NCI-H2107 (cell line): Measurements from ENCODE around the gene UQCRHL.
A peak's percentile ranks its signal among the peaks of the same experiment; 100 is the strongest.
"Not testable (repeated sequence)": the region's sequence is repeated elsewhere in the genome, so short reads cannot be mapped to it uniquely, and the experiment has no call there.

Experiments
- DNase-seq: peaks from one replicate; lab custom pipeline; 2025; lab: John Stamatoyannopoulos, UW

Gene UQCRHL

GRCh38 chr1:15807549-15807948 is at the start of gene UQCRHL:
Gene UQCRHL, minus strand, starts transcription at chr1:15807649. Its CDS starts 0 bp downstream, at chr1:15807649.
- DNase-seq: not testable (repeated sequence)

- no peak for DNase-seq
Measured at GRCh38 chr1:15856888-15857287, 49.4 kb upstream of the UQCRHL start.

- DNase-seq: no peak
Measured at GRCh38 chr1:15852828-15853302, 45.4 kb upstream of the UQCRHL start.

GRCh38 chr1:15852036-15852827 is 44.8 kb upstream of the UQCRHL start:
- DNase-seq: no peak

- no peak for DNase-seq
Measured at GRCh38 chr1:15851210-15852035, 44.0 kb upstream of the UQCRHL start.

DNA sequence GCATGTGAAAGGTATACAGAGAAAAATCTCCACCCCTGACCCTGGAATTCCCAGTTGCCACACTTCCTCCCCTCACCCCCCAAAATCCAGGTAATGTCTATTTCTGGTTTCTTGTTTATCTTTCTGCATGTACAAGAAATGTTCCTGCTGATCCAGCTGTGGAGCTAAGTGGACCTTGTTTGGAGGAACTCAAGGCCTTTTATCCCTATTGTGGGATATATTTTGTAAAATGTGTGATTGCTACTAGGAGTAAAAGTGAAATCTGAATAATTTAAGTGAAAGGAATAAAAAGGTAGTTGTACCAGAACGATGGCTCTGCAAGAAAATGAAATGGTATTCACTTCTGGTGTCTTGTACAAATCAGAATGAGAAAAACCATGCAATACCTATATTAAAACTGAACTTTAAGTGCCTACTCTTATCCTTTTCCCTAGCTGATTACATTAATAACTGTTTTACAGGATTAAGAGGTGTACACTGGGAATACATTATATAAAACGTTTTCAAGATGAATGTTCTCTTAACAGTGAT is 43.1 kb upstream of the UQCRHL start:
- no peak for DNase-seq

DNA sequence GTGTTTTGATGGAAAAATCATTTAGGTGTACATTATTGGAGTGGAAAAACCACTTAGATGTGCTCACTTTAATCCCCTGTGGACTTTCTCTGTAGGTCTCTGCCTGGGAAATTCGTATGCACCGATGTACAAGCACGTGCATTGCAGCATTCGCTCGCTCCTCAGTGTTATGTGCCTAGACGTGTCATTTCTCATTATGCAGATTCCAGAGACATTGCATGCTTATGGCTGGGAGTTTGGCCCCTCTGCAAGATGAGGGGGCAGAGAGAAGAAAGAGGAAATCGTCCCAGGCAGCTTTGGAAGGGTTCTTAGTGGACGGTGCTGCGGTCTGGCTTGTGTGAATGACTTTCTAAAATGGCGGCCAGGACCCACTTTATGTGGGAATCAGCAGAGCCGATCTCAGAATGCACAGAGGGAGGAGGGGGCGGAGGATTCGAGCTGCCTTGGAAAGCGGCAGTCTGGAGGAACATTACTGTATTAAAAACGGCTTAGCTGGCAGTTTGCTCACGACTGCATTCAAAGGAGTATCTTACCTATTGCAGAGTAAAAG is 42.4 kb upstream of the UQCRHL start:
- peak; percentile 69 for DNase-seq

DNA sequence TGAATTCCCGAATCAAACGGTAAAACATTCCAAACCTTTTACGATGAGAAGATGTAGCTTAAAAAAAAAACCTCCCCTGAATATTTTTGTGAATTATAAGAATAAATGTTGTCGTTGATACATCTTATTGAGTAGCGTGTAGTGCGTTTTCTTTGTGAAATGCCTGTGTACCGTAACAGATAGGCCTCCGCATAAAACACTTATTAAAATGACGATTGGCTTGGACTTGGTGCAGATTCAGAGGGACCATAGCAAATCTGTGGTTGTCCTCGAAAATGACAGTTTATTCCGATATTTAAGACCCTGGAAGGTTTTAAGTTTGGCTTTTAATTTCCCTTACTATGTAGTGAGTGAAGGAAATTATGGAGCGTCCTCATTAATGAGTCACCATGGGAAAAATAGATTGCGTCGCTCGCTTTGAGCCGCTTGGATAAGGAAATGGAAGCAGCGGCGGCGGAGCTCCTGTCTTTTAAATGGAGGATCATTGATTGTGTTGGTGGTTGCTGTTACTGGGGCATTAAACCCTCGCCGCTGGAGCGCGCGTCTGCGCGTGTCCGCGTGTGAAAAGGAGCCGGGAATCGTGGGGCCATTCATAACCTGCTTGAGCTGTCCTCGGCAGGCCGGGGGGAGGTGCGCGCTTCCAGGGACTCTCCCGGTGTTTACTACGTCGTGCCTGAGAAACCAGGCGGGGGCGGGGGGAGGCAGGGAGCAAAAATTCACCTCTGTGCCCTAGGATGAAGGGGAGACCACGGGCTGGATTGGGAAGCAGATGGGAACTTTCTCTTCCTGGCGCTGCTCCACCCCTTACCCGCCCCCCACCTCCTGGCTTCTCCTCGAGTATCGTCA is 41.7 kb upstream of the UQCRHL start:
- peak; percentile 75 for DNase-seq

DNA sequence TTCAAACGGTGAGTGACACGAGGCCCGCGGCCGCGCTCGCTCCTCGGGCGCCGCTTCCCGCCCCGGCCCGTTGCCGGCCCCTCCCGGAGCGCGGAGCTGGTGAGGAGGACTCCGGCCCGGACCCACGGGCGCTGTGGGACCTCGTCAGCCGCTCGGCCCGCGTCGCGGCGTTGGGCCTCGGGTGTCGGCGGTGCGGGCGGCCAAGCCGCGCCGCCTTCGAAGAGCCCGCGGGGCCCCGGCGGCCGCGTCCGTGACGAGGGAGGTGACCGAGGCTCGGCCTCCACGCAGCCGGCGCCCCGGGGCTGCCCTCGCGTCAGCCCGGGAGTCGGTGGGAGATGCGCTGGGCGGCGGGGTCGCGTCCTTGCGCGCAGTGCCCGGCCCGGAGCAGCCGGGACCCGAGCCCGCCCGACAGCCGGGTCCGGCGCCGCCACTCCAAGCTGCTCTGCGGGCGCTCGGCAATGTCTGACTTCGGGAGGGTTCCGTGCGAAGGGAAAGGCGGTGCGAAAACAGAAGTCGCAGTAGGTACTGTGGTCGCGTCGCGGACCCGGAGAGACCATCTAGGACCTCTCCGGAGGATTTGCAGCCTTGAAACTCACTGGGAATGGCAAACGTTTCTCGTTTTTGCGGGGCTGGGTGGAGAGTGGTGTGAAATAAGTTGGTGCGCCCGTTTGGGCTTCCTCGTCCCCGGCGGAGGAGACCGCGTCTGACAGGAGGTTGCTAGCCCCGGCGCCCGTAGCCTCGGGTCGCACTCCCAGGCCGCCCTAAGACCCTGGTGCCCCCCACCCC is 40.9 kb upstream of the UQCRHL start:
- no peak for DNase-seq

- no peak for DNase-seq
Measured at GRCh38 chr1:15847893-15848142, 40.4 kb upstream of the UQCRHL start.

DNA sequence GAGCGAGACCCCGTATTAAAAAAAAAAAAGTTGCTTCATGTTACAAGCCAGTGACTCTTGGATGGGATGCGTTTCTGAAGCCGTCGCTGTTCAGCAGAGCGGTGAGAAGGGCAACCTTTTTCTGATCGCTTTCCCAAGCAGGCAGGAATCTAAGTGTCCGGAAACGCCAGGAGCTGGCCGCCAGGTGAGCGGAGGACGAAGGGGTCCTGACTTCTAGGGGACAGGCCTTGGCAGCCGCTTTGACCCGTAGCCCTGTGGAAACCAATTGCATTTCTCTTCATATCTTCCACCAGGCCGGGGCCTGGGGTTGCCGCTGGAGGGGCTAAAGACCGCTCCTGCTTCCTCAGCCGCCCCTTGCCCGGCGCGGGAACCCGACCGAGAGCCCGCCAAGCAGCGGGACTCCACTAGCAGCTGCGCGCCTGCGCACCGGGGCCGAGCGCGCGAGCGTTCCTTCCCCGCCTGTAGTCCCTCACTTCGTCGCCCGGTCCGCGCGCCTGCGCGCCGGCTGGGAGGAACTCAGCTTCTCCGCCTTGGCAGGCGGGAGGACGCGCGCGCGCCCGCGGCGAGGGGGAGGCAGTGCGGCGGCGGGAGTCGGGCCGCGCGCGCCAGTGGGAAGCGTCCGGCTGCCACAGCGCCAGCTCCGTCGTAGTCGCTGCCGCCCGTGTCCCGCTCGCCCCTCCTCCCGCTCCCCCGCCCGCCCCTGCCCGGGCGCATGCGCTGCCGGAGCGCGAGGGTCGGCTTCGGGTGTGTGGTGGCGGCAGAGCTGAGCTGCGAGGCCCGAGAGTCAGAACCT is 39.8 kb upstream of the UQCRHL start, which contains the start of gene SPEN:
SPEN (plus strand) TSS at position 608 of the 793 bp plus-strand sequence. CDS start 361 bp downstream, outside the sequence.
- peak; percentile 85 for DNase-seq

DNA sequence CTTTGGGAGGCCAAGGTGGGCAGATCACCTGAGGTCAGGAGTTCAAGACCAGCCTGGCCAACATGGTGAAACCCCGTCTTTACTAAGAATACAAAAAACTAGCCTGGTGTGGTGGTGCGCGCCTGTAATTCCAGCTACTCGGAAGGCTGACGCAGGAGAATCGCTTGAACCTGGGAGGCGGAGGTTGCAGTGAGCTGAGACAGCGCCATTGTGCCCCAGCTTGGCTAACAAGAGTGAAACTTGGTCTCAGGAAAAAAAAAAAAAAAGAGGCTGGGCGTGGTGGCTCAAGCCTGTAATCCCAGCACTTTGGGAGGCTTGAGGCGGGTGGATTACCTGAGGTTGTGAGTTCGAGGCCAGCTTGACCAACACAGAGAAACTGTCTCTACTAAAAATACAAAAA is 38.6 kb upstream of the UQCRHL start:
- DNase-seq: not testable (repeated sequence)

- no peak for DNase-seq
Measured at GRCh38 chr1:15843826-15844572, 36.5 kb upstream of the UQCRHL start.

- no peak for DNase-seq
Measured at GRCh38 chr1:15838721-15839120, 31.3 kb upstream of the UQCRHL start.

DNA sequence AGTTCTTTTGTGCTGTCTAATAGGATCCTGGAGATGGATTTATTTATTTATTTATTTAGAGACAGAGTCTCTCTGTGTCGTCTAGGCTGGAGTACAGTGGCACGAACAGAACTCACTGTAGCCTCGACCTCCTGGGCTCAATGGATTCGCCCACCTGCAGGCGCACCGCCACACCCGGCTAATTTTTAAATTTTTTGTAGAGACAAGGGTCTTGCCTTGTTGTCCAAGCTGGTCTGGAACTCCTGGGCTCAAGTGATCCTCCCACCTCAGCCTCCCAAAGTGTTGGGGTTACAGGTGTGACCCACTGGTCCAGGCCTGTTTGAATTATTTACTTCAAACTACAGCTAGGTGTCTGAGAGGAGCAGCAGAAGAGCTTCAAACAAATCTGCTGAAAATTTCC is 30.5 kb upstream of the UQCRHL start:
- no peak for DNase-seq

DNA sequence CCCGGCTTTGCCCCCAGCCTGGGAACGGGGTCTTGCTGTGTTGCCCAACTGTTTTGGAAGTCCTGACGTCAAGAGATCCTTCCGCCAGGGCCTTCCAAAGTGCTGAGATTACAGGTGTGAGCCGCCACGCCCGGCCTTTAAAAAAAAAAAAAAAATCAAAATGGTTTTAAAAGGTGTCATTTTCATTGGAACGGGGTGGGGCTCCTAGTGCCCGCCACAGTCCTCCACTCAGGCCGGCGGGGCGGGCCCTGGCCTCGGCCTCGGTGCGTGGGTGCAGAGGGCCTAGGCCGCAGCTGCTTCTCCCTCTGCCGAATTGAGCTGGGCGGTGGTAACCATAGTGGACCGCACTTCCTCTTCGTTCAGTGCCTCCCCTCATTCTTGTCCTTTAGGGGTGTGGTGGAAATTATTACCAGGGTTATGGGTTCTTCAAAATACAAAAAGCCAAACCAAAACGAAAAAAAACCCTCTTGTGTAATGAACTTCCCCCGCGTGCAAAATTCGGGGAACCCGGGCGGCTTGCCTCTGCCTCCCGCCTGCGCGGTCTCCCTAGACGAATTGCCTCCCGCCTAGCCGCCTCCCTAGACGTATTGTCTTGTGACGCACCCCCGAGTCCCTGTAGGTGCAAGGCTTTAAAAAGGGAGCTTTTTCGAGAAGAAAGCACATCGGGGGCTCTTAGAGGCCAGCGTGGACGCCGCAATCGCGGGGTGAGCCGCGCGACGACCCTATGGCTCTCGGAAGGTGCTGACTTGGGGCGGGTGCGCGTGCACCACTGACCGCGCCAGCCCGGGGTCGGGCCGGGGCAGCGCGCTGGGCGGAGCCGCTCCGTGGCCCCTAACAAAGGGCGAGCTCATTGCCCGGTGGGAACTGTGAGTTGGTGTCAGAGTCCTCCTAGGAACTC is 29.6 kb upstream of the UQCRHL start:
- DNase-seq: no peak

GRCh38 chr1:15836511-15836771 is 29.0 kb upstream of the UQCRHL start:
- DNase-seq: not testable (repeated sequence)

DNA sequence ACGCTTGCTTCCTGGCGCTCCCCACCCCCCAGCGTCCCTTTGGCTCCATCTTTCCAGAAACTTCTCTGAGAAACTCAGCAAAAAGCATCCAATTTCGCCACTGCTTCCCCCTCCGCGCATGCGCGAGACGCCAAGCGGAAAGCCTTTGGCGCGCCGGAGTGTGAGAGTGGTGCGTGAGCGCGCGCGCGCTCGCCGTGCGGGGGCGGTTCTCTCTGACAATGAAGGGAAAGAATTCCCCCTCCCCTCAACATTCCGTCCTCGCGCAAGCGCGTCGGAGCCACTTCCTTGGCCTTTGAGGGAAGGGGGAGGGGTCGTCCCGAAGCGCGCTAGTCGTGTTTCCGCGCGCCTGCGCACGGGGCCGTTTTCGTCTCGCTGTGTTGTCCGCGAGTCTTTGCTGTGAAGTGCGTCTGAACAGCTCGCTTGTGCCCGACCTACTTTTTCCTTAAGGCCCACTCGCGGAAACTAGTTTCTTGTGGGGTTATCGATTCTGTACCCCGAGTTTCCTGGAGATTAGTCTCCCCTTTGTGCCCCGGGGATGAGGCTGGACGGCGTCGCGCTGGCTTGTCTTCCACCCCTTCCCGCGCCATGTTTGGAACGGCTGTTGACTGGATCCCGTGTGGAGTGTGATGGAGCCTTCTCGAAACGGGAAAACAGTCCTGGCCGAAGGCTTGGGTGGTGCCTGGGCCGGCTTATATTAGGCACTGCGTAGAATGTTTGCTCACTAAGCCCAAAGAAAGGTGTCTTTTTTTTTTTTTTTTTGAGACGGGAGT is 28.5 kb upstream of the UQCRHL start:
- DNase-seq: peak; percentile 98
